ENCODE results near the gene EEF1A1. TPM values are rescaled to one million over a fixed set of nuclear protein-coding genes. Genes with fewer than 3 reads are reported as not detected.
"Not testable (repeated sequence)": the region's sequence is repeated elsewhere in the genome, so short reads cannot be mapped to it uniquely, and the experiment has no call there.

EEF1A1 gene
- total and polyA plus RNA-seq, 9 donors: 15,578 to 19,769 (median 16,968) TPM

- Histone ChIP-seq H3K9me3 (no peaks in the 10 kb centered on the region), H3K4me3 (no peak overlapping the region), H3K36me3 (no peaks in the 10 kb centered on the region), H3K27me3 (no peaks in the 10 kb centered on the region), H3K4me1 (ENCODE audit: insufficient read depth) (no peaks in the 10 kb centered on the region), H3K27ac (no peak overlapping the region)
- no peak for DNase-seq
- intact Hi-C loops (cut with DNase I): no loop called here
- 88 to 94% (median 88%) methylated on average over 12 of the region's 12 CpGs for WGBS, 3 donors
- no peak for TF ChIP-seq EP300 (IDR thresholded peaks at IDR 0.05)
- TF ChIP-seq CTCF (IDR thresholded peaks at IDR 0.05): no peak
- no peak for TF ChIP-seq POLR2A (IDR thresholded peaks at IDR 0.05)
Measured at GRCh38 chr6:73548458-73549446, 27.9 kb upstream of the EEF1A1 start.

- intact Hi-C loops (cut with DNase I): no loop called here
Measured at GRCh38 chr6:73547036-73547435, 26.2 kb upstream of the EEF1A1 start.

GRCh38 chr6:73542891-73543290 is 22.1 kb upstream of the EEF1A1 start:
- H3K27me3 ChIP-seq: no peaks in the 10 kb centered on the region

More at GRCh38 chr6:73547036-73547435, 26.2 kb upstream of the EEF1A1 start:
- no peaks in the 10 kb centered on the region for H3K36me3 ChIP-seq
- TF ChIP-seq EP300 (IDR thresholded peaks at IDR 0.05): no peak
- TF ChIP-seq POLR2A (IDR thresholded peaks at IDR 0.05): no peak
- no peak for TF ChIP-seq CTCF (IDR thresholded peaks at IDR 0.05)
- no peaks in the 10 kb centered on the region for H3K9me3 ChIP-seq
- no peaks in the 10 kb centered on the region for H3K4me1 ChIP-seq (ENCODE audit: insufficient read depth)
- no peaks in the 10 kb centered on the region for H3K27me3 ChIP-seq
- no peak overlapping the region for H3K27ac ChIP-seq
- WGBS, 3 donors: 76 to 91% (median 80%) methylated on average over 1 of the region's 1 CpG
- DNase-seq: no peak
- no peak overlapping the region for H3K4me3 ChIP-seq

GRCh38 chr6:73542481-73542880 is 21.6 kb upstream of the EEF1A1 start:
- WGBS, 3 donors: 92 to 96% (median 93%) methylated on average over 3 of the region's 3 CpGs
- H3K27me3 ChIP-seq; intact Hi-C loops (cut with DNase I); H3K9me3 ChIP-seq; H3K36me3 ChIP-seq; DNase-seq; H3K4me1 ChIP-seq (ENCODE audit: insufficient read depth); H3K4me3 ChIP-seq; H3K27ac ChIP-seq: not testable (repeated sequence)

More at GRCh38 chr6:73542891-73543290, 22.1 kb upstream of the EEF1A1 start:
- DNase-seq: no peak
- intact Hi-C loops (cut with DNase I): no loop called here
- no peaks in the 10 kb centered on the region for H3K4me1 ChIP-seq (ENCODE audit: insufficient read depth)
- H3K4me3 ChIP-seq: no peak overlapping the region
- TF ChIP-seq CTCF (IDR thresholded peaks at IDR 0.05) (no peak), POLR2A (IDR thresholded peaks at IDR 0.05) (no peak), EP300 (IDR thresholded peaks at IDR 0.05) (no peak)
- H3K36me3 ChIP-seq: no peaks in the 10 kb centered on the region
- no peaks in the 10 kb centered on the region for H3K9me3 ChIP-seq
- WGBS, 3 donors: 90 to 95% (median 93%) methylated on average over 5 of the region's 5 CpGs
- no peak overlapping the region for H3K27ac ChIP-seq

All from ovary (tissue), 9 donors.